A549 (cell line): ENCODE results near the gene NPC1L1. TPM values are rescaled to one million over a fixed set of nuclear protein-coding genes. Genes with fewer than 3 reads are reported as not detected.
A peak's percentile ranks its signal among the peaks of the same experiment; 100 is the strongest.

Experiments used
- ATAC-seq, 2 experiments: fragments of 200-7000 bp in 1 of 2; fragments of >200 bp in 1 of 2; cut with Nextera tagmentation in 1 of 2; cut with Tn5 transposase in 1 of 2; 3 replicates each; pipeline versions ENCODE4 v1.8.0 to v1.9.1; 2018 to 2020; ENCODE audit warnings: mild to moderate bottlenecking in 1 of 2, moderate library complexity in 1 of 2
- CTCF ChIA-PET: fragments of 300-600 bp; sonication (Branson Sonifier 250); formaldehyde crosslinking; extraction: SDS; loops from one replicate; lab custom pipeline; 2021; ENCODE audit warnings: antibody characterized with exemption, inconsistent platforms; lab: Yijun Ruan, JAX
- POLR2A ChIA-PET: fragments of 350-600 bp; formaldehyde crosslinking; extraction: SDS; loops from one replicate; lab custom pipeline; 2021; ENCODE audit warnings: antibody characterized with exemption, inconsistent platforms; lab: Yijun Ruan, JAX
- DNase-seq, 2 experiments: peaks; one replicate each; pipeline versions ENCODE4 v3.0.0 to v3.0.0-alpha.2; 2011 to 2016; ENCODE audit warnings: low read depth in 1 of 2, low spot score in 1 of 2
- FAIRE-seq: peaks from 2 replicates; lab custom pipeline; 2011; peaks lifted over from hg19 to GRCh38; lab: Jason Lieb, UNC
- H3K27ac ChIP-seq, 2 experiments: fragments of >200 bp; sonication (Bioruptor Twin); formaldehyde crosslinking; 3 replicates each; pipeline ENCODE4 v1.5.1; 2016 to 2017
- H3K4me1 ChIP-seq: fragments of >200 bp; sonication (Bioruptor Twin); formaldehyde crosslinking; 3 replicates; pipeline ENCODE4 v1.6.1; 2016
- H3K4me2 ChIP-seq: fragments of >200 bp; sonication (Bioruptor Twin); formaldehyde crosslinking; 3 replicates; pipeline ENCODE4 v1.6.1; 2016
- H3K4me3 ChIP-seq: fragments of >200 bp; sonication (Bioruptor Twin); formaldehyde crosslinking; 3 replicates; pipeline ENCODE4 v1.5.1; 2016
- H3K9me3 ChIP-seq: fragments of >200 bp; sonication (Bioruptor Twin); formaldehyde crosslinking; 3 replicates; pipeline ENCODE4 v1.6.1; 2016
- CBX2 ChIP-seq: fragments of 200-600 bp; sonication (generic); IDR thresholded peaks from 2 replicates; pipeline ENCODE4 v1.6.1; 2016; ENCODE audit warnings: low read depth, mild to moderate bottlenecking, borderline replicate concordance
- CBX8 ChIP-seq: fragments of 200-600 bp; sonication (generic); IDR thresholded peaks from 2 replicates; pipeline ENCODE4 v1.6.1; 2016
- CHD4 ChIP-seq: fragments of 200-600 bp; sonication (generic); IDR thresholded peaks from 2 replicates; pipeline ENCODE4 v1.6.1; 2016; ENCODE audit warnings: antibody characterized with exemption, mild to moderate bottlenecking, borderline replicate concordance
- EHF ChIP-seq: fragments of 250-450 bp; sonication (Bioruptor Pico); IDR thresholded peaks from 2 replicates; pipeline ENCODE4 v1.5.0; 2020; ENCODE audit warnings: mild to moderate bottlenecking
- EP300 ChIP-seq, 2 experiments: fragments of >200 bp; sonication (Bioruptor Twin); formaldehyde crosslinking; IDR thresholded peaks; 2 replicates in 1 of 2; 3 replicates in 1 of 2; pipeline ENCODE4 v1.6.1; 2016 to 2017
- FOSB ChIP-seq: fragments of 250-450 bp; sonication (Bioruptor Pico); IDR thresholded peaks from 2 replicates; pipeline ENCODE4 v1.5.0; 2020; ENCODE audit warnings: mild to moderate bottlenecking, moderate library complexity
- FOXS1 ChIP-seq: fragments of 250-450 bp; sonication (Bioruptor Pico); IDR thresholded peaks from 2 replicates; pipeline ENCODE4 v1.5.0; 2020; ENCODE audit warnings: mild to moderate bottlenecking, moderate library complexity
- GATA3 ChIP-seq: IDR thresholded peaks from 2 replicates; pipeline ENCODE4 v1.6.1; 2012; ENCODE audit warnings: borderline replicate concordance
- HOXB5 ChIP-seq: fragments of 250-450 bp; sonication (Bioruptor Pico); IDR thresholded peaks from 2 replicates; pipeline ENCODE4 v1.5.0; 2020; ENCODE audit warnings: mild to moderate bottlenecking, moderate library complexity
- JUNB ChIP-seq: fragments of >200 bp; sonication (Bioruptor Twin); formaldehyde crosslinking; IDR thresholded peaks from 2 replicates; pipeline ENCODE4 v1.6.1; 2016
- MAFK ChIP-seq: fragments of 450-650 bp; IDR thresholded peaks from 2 replicates; pipeline ENCODE4 v1.6.1; 2014; ENCODE audit not compliant: partially characterized antibody
- NFE2L2 ChIP-seq: fragments of 150-350 bp; conservative IDR thresholded peaks from 2 replicates; pipeline ENCODE4 v1.6.1; 2014; ENCODE audit warnings: low read length
- NPAS2 ChIP-seq: fragments of 250-450 bp; sonication (Bioruptor Pico); IDR thresholded peaks from 2 replicates; pipeline ENCODE4 v1.8.0; 2022; ENCODE audit warnings: mild to moderate bottlenecking, moderate library complexity, borderline replicate concordance
- NR3C1 ChIP-seq: fragments of >200 bp; sonication (Bioruptor Twin); formaldehyde crosslinking; IDR thresholded peaks from 3 replicates; pipeline ENCODE4 v1.6.1; 2017
- RAD21 ChIP-seq, 2 experiments: fragments of >200 bp in 1 of 2; sonication (Bioruptor Twin) in 1 of 2; formaldehyde crosslinking in 1 of 2; IDR thresholded peaks in 1 of 2; conservative IDR thresholded peaks in 1 of 2; 2 replicates in 1 of 2; 3 replicates in 1 of 2; pipeline ENCODE4 v1.6.1; 2012 to 2018; ENCODE audit warnings: inconsistent platforms in 1 of 2
- RARB ChIP-seq: fragments of 250-450 bp; sonication (Bioruptor Pico); IDR thresholded peaks from 2 replicates; pipeline ENCODE4 v1.8.0; 2021; ENCODE audit warnings: mild to moderate bottlenecking, moderate library complexity
- RFX5 ChIP-seq: fragments of 450-650 bp; IDR thresholded peaks from 2 replicates; pipeline ENCODE4 v1.7.1; 2014; ENCODE audit warnings: antibody characterized with exemption, mild to moderate bottlenecking, moderate library complexity
- SMC3 ChIP-seq: fragments of >200 bp; sonication (Bioruptor Twin); formaldehyde crosslinking; IDR thresholded peaks from 3 replicates; pipeline ENCODE4 v1.6.1; 2018; ENCODE audit warnings: inconsistent platforms
- TFCP2L1 ChIP-seq: fragments of 250-450 bp; sonication (Bioruptor Pico); IDR thresholded peaks from 2 replicates; pipeline ENCODE4 v1.5.0; 2021; ENCODE audit warnings: mild to moderate bottlenecking
- TP53 ChIP-seq: fragments of 250-450 bp; sonication (Bioruptor Pico); IDR thresholded peaks from 2 replicates; pipeline ENCODE4 v1.5.0; 2021; ENCODE audit warnings: mild to moderate bottlenecking, moderate library complexity
- ZC3H11A ChIP-seq: fragments of 450-650 bp; IDR thresholded peaks from 2 replicates; pipeline ENCODE4 v1.6.1; 2014; ENCODE audit warnings: antibody characterized with exemption, mild to moderate bottlenecking
- ZSCAN20 ChIP-seq: fragments of 250-450 bp; sonication (Bioruptor Pico); IDR thresholded peaks from 2 replicates; pipeline ENCODE4 v1.8.0; 2022; ENCODE audit warnings: mild to moderate bottlenecking, moderate library complexity
- WGBS: methylation state at CpG from one replicate; pipeline ENCODE4 v1.1.6; 2017; ENCODE audit errors: missing lambda C conversion rate; 5-methylcytosine and 5-hydroxymethylcytosine counted together
- polyA plus RNA-seq, 4 experiments: library from polyadenylated mRNA; depleted of rRNA in 3 of 4; stranded (reverse); fragments of >200 nt; fragmentation: RNase III in 1 of 4; extraction: RNeasy Plus Mini Kit Qiagen cat#74134 plus additional on column Dnase treatment in 1 of 4; gene quantifications; 2 replicates in 3 of 4; 3 replicates in 1 of 4; pipeline ENCODE4 v1.2.3, GENCODE V29; 2011 to 2017
- TF ChIP-seq, protein P1 (sequence below): fragments of >200 bp; sonication (Bioruptor Twin); formaldehyde crosslinking; IDR thresholded peaks from 2 replicates; pipeline ENCODE4 v1.6.1; 2016
- TF ChIP-seq, protein P2 (sequence below): fragments of >200 bp; sonication (Bioruptor Twin); formaldehyde crosslinking; IDR thresholded peaks from 3 replicates; pipeline ENCODE4 v1.5.1; 2016
- TF ChIP-seq, protein P3 (sequence below): IDR thresholded peaks from 2 replicates; pipeline ENCODE4 v1.6.1; 2012; ENCODE audit warnings: low read depth, borderline replicate concordance
- TF ChIP-seq, protein P4 (sequence below): IDR thresholded peaks from 2 replicates; pipeline ENCODE4 v1.6.1; 2012

Gene NPC1L1
- polyA plus RNA-seq, 2 of the 4 experiments (the other 2 are of a cell fraction): 0.04 to 0.06 TPM

DNA sequence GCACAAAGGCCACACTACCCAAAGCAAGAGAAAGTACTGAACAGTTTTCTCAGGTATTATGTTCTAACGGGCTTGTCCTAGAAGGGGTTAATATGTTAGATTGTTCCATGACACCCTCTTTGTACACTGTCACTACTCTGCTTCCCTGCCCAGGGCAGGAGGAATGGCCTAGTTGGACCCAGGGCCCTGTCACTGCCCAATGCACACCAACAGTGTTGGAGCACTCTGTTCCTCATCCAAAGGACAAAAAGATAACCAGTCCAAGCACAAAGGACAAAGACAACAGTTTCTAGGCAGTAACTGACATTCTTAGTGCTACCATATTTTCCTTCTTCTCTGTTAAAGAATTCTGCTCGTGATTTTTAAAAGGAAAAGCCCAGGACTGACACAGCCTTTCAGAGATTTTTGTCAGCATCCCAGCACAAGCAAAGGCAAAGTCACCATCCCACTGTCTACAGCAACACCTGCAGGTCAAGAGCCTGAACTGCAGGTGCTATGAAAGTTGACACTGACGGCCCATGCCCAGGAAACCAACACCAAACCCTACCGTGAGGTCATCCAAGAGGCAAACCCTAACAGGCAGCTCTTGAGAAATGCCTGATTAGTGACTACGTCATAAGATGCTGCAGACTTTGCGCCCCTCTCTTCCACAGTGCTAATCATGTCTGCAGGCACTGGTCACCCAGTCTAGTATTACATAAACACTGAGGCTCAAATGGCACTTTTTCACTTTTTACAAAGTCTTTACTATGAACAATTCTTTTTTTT, 63.9 kb downstream of the NPC1L1 start:
- Histone ChIP-seq H3K9me3 (no peaks in the 10 kb centered on the region), H3K4me3 (no peak overlapping the region), H3K4me1 (0 out of 3 replicates have a peak, but pooled peaks cover 3% of the 10 kb centered on the region)
- CTCF ChIA-PET: interaction anchor here (0.6 to 1.4 kb wide), 14 partner anchors 9 to 456 kb away, joined by 3 to 5 read pairs (median 3); no protein-coding TSS in a partner anchor
- peak; percentile 83 to 84 for DNase-seq
- peak; percentile 56; the same call in 2 of the 3 replicates for TF ChIP-seq SMC3
- TF ChIP-seq FOXS1 (CRISPR knock-in tag): no peak
- TF ChIP-seq, protein P1, sequence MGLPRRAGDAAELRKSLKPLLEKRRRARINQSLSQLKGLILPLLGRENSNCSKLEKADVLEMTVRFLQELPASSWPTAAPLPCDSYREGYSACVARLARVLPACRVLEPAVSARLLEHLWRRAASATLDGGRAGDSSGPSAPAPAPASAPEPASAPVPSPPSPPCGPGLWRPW: no peak
- TF ChIP-seq, protein P2, sequence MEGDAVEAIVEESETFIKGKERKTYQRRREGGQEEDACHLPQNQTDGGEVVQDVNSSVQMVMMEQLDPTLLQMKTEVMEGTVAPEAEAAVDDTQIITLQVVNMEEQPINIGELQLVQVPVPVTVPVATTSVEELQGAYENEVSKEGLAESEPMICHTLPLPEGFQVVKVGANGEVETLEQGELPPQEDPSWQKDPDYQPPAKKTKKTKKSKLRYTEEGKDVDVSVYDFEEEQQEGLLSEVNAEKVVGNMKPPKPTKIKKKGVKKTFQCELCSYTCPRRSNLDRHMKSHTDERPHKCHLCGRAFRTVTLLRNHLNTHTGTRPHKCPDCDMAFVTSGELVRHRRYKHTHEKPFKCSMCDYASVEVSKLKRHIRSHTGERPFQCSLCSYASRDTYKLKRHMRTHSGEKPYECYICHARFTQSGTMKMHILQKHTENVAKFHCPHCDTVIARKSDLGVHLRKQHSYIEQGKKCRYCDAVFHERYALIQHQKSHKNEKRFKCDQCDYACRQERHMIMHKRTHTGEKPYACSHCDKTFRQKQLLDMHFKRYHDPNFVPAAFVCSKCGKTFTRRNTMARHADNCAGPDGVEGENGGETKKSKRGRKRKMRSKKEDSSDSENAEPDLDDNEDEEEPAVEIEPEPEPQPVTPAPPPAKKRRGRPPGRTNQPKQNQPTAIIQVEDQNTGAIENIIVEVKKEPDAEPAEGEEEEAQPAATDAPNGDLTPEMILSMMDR: peak; percentile 79
- peak; percentile 78 to 79 for TF ChIP-seq RAD21 (conservative IDR thresholded peaks at IDR 0.05 in 1 of 2, IDR thresholded peaks at IDR 0.05 in 1 of 2)
- TF ChIP-seq, all 56 proteins: peak for 3
- POLR2A ChIA-PET: interaction anchor here (0.7 kb wide), 1 partner anchor 433 kb away, joined by 7 read pairs; the partner anchor contains the start of gene DBNL
- H3K27ac ChIP-seq: no peak overlapping the region
- WGBS: 32% methylated on average over 6 of the region's 6 CpGs
- peak; percentile 88 for FAIRE-seq
- no peak overlapping the region for H3K4me2 ChIP-seq
- peak; percentile 97 to 98 for ATAC-seq

DNA sequence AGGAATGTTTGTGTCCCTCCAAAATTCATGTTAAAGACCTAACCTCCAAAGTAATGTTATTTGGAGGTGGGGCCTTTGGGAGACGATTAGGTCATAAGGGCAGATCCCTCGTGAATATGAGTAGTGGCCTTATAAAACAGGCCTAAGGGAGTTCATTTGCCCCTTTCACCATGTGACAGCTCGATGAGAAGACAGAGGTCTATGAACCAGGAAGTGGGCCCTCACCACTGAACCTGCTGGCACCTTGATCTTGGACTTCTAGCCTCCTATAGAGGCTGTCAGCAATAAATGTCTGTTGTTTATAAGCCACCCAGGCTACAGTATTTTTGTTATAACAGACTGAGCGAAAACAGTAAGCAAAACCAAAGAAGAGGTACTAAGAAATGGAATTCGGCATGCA, 64.8 kb downstream of the NPC1L1 start:
- ChIA-PET CTCF (interaction anchor here (0.8 to 3.6 kb wide), 7 partner anchors 10 to 236 kb away, joined by 3 to 23 read pairs (median 4); partner anchors contain the start of gene NUDCD3), POLR2A (no interaction called here)
- FAIRE-seq: no peak
- H3K9me3 ChIP-seq: no peaks in the 10 kb centered on the region
- H3K4me3 ChIP-seq: no peak overlapping the region
- no peak for DNase-seq
- no peak for ATAC-seq
- no peak overlapping the region for H3K27ac ChIP-seq
- 0 out of 3 replicates have a peak, but pooled peaks cover 3% of the 10 kb centered on the region for H3K4me1 ChIP-seq
- H3K4me2 ChIP-seq: no peak overlapping the region
- TF ChIP-seq, protein P3, sequence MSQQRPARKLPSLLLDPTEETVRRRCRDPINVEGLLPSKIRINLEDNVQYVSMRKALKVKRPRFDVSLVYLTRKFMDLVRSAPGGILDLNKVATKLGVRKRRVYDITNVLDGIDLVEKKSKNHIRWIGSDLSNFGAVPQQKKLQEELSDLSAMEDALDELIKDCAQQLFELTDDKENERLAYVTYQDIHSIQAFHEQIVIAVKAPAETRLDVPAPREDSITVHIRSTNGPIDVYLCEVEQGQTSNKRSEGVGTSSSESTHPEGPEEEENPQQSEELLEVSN: no peak
- TF ChIP-seq, protein P4, sequence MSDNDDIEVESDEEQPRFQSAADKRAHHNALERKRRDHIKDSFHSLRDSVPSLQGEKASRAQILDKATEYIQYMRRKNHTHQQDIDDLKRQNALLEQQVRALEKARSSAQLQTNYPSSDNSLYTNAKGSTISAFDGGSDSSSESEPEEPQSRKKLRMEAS: no peak
- TF ChIP-seq MAFK (no peak), ZSCAN20 (CRISPR knock-in tag) (no peak), RARB (CRISPR knock-in tag) (no peak), ZC3H11A (no peak), HOXB5 (no peak), NFE2L2 (no peak), EP300 (IDR thresholded peaks at IDR 0.05) (no peak)
- TF ChIP-seq, all 56 proteins: peak for 0
- 71% methylated on average over 5 of the region's 5 CpGs for WGBS

DNA sequence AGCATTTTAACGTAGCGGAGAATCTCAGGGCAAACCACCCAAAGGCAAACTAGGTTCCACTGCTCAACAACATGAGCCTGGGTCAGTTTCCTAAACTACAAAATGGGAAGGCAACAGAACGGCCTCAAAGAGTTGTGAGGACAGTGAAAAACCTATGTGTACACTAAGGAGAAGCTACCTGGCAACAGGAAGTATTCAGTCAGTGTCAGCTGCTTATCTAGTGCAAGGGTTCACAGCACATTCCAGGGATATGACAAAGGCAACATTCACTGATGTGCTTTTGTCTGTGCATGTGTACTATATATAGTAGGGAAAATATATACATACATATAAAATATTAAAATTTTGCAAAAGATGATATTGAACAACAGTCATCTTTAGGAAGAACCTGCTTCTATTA, 67.8 kb downstream of the NPC1L1 start:
- ATAC-seq (peak in 1 of 2 experiments; percentile 36; a peak in 1 of 6 replicates), FAIRE-seq (no peak), DNase-seq (peak in 1 of 2 experiments; percentile 21)
- no peak overlapping the region for H3K4me3 ChIP-seq
- no peaks in the 10 kb centered on the region for H3K9me3 ChIP-seq
- H3K27ac ChIP-seq: no peak overlapping the region
- WGBS: 79% methylated on average over 3 of the region's 3 CpGs
- no peak for TF ChIP-seq TP53 (CRISPR knock-in tag)
- TF ChIP-seq CHD4: no peak
- TF ChIP-seq EHF (CRISPR knock-in tag): no peak
- TF ChIP-seq RARB (CRISPR knock-in tag): no peak
- TF ChIP-seq CBX8: no peak
- no peak for TF ChIP-seq NR3C1
- no peak for TF ChIP-seq NPAS2 (CRISPR knock-in tag)
- no peak for TF ChIP-seq RFX5
- TF ChIP-seq FOSB (CRISPR knock-in tag): no peak
- no peak for TF ChIP-seq JUNB
- no peak for TF ChIP-seq RAD21 (conservative IDR thresholded peaks at IDR 0.05 in 1 of 2, IDR thresholded peaks at IDR 0.05 in 1 of 2)
- no peak for TF ChIP-seq GATA3
- no peak for TF ChIP-seq CBX2
- TF ChIP-seq TFCP2L1 (CRISPR knock-in tag): no peak
- CTCF ChIA-PET: interaction anchor here (0.7 to 3.6 kb wide), 2 partner anchors 63 to 233 kb away, joined by 3 to 23 read pairs; no protein-coding TSS in a partner anchor
- H3K4me2 ChIP-seq: no peak overlapping the region
- H3K4me1 ChIP-seq: 0 out of 3 replicates have a peak, but pooled peaks cover 3% of the 10 kb centered on the region
- POLR2A ChIA-PET: no interaction called here
